PC-3 (cell line): ENCODE data around the gene PACRG. TPM values are rescaled to one million over a fixed set of nuclear protein-coding genes. Genes with fewer than 3 reads are reported as not detected.

Source experiments
- ATAC-seq: fragments of 200-7000 bp; cut with Tn5 transposase; 2 replicates; pipeline ENCODE4 v1.9.1; 2020; ENCODE audit warnings: mild to moderate bottlenecking, moderate library complexity
- BruUV-seq: library from RNA; stranded (reverse); fragments of 400-500 nt; replicated peaks from 2 replicates; lab custom pipeline; 2021; lab: Mats Ljungman, UMichigan
- CTCF ChIA-PET: fragments of 300-600 bp; sonication (Branson Sonifier 250); formaldehyde crosslinking; loops from one replicate; lab custom pipeline; 2022; ENCODE audit warnings: antibody characterized with exemption; lab: Charles Lee
- POLR2A ChIA-PET: fragments of 300-600 bp; sonication (Branson Sonifier 250); formaldehyde crosslinking; loops from one replicate; lab custom pipeline; 2022; ENCODE audit warnings: antibody characterized with exemption; ENCODE audit not compliant: unreplicated experiment; lab: Charles Lee
- DNase-seq: peaks from one replicate; pipeline ENCODE4 v3.0.0-alpha.2; 2015
- H2AFZ ChIP-seq: fragments of 300-600 bp; sonication (generic); 2 replicates; pipeline ENCODE4 v1.6.0; 2016; ENCODE audit warnings: antibody characterized with exemption, low read length
- H3F3A ChIP-seq: fragments of 300-600 bp; sonication (generic); one replicate; pipeline ENCODE4 v1.6.0; 2017; ENCODE audit warnings: antibody characterized with exemption, low read length, control low read depth, mild to moderate bottlenecking; ENCODE audit not compliant: unreplicated experiment
- H3K27ac ChIP-seq: fragments of 300-600 bp; sonication (generic); 2 replicates; pipeline ENCODE4 v1.5.1; 2016; ENCODE audit warnings: mild to moderate bottlenecking, low read length
- H3K27me3 ChIP-seq: fragments of 300-600 bp; sonication (generic); 2 replicates; pipeline ENCODE4 v1.6.1; 2016; ENCODE audit warnings: low read length, mixed read lengths
- H3K36me3 ChIP-seq: fragments of 300-600 bp; sonication (generic); 2 replicates; pipeline ENCODE4 v1.6.1; 2016; ENCODE audit warnings: low read depth, mixed run types, low read length, mixed read lengths
- H3K4me1 ChIP-seq: fragments of 300-600 bp; sonication (generic); 2 replicates; pipeline ENCODE4 v1.5.1; 2016; ENCODE audit warnings: low read length; ENCODE audit not compliant: insufficient read depth
- H3K4me2 ChIP-seq: fragments of 300-600 bp; sonication (generic); 2 replicates; pipeline ENCODE4 v1.6.0; 2016; ENCODE audit warnings: low read length
- H3K4me3 ChIP-seq: fragments of 300-600 bp; sonication (generic); 2 replicates; pipeline ENCODE4 v1.5.1; 2016; ENCODE audit warnings: mild to moderate bottlenecking, low read length, mixed read lengths
- H3K79me2 ChIP-seq: fragments of 300-600 bp; sonication (generic); 2 replicates; pipeline ENCODE4 v1.6.1; 2017; ENCODE audit warnings: low read length, mixed read lengths
- H3K9ac ChIP-seq: fragments of 300-600 bp; sonication (generic); 2 replicates; pipeline ENCODE4 v1.6.0; 2016; ENCODE audit warnings: mild to moderate bottlenecking, low read length
- H3K9me2 ChIP-seq: fragments of 300-600 bp; sonication (generic); replicated peaks from 2 replicates; pipeline ENCODE4 v1.6.1; 2016; ENCODE audit warnings: mixed run types, low read length, mixed read lengths
- H3K9me3 ChIP-seq: fragments of 300-600 bp; sonication (generic); 2 replicates; pipeline ENCODE4 v1.6.1; 2016; ENCODE audit warnings: low read length, mixed read lengths
- H4K20me1 ChIP-seq: fragments of 300-600 bp; sonication (generic); 2 replicates; pipeline ENCODE4 v1.6.1; 2016; ENCODE audit warnings: low read length, mixed read lengths
- CTCF ChIP-seq: fragments of 300-600 bp; sonication (generic); conservative IDR thresholded peaks from 2 replicates; pipeline ENCODE4 v1.5.1; 2017; ENCODE audit warnings: antibody characterized with exemption, low read depth, mild to moderate bottlenecking, low read length
- EZH2 ChIP-seq: fragments of 300-600 bp; sonication (generic); IDR thresholded peaks from one replicate; pipeline ENCODE4 v1.6.1; 2017; ENCODE audit warnings: antibody characterized with exemption, mild to moderate bottlenecking, low read length; ENCODE audit not compliant: unreplicated experiment
- EZH2phosphoT487 ChIP-seq: fragments of 300-600 bp; sonication (generic); IDR thresholded peaks from 2 replicates; pipeline ENCODE4 v1.6.1; 2018; ENCODE audit warnings: mild to moderate bottlenecking, antibody characterized with exemption, low read length, borderline replicate concordance
- intact Hi-C: fragments of 100-400 bp; cut with micrococcal nuclease; formaldehyde crosslinking; loops from 2 replicates; pipeline ENCODE4 v1.9.0; 2023
- total RNA-seq: library from RNA; depleted of rRNA; stranded (reverse); fragments of >200 nt; gene quantifications from 2 replicates; pipeline ENCODE4 v1.2.3, GENCODE V29; 2014

Gene PACRG
- total RNA-seq, 1 experiment from 2014 or later: not detected

GRCh38 chr6:162973151-162973872 lies 245.5 kb downstream of the PACRG start:
- Histone ChIP-seq H2AFZ (no peak overlapping the region), H3K9me3 (no peaks in the 10 kb centered on the region), H3K4me1 (no peaks in the 10 kb centered on the region), H3K27me3 (0 out of 2 replicates have a peak, but pooled peaks cover 10% of the 10 kb centered on the region), H3K9me2 (no peaks in the 10 kb centered on the region), H3K4me3 (no peak overlapping the region), H3K4me2 (no peak overlapping the region), H3K27ac (no peak overlapping the region), H4K20me1 (no peaks in the 10 kb centered on the region), H3K9ac (no peak overlapping the region), H3F3A (no peaks in the 10 kb centered on the region), H3K36me3 (no peaks in the 10 kb centered on the region), H3K79me2 (no peaks in the 10 kb centered on the region)
- DNase-seq: no peak
- ATAC-seq: no peak
- intact Hi-C loops: no loop called here
- TF ChIP-seq CTCF (no peak), EZH2phosphoT487 (no peak), EZH2 (no peak)
- ChIA-PET CTCF (no interaction called here), POLR2A (no interaction called here)
- no TSS peak for BruUV-seq

GRCh38 chr6:162973980-162974379 lies 246.2 kb downstream of the PACRG start:
- intact Hi-C loops: no loop called here
- POLR2A ChIA-PET: no interaction called here

GRCh38 chr6:162974685-162975084 lies 246.9 kb downstream of the PACRG start:
- H3K4me2 ChIP-seq: no peak overlapping the region
- TF ChIP-seq EZH2 (no peak), CTCF (no peak), EZH2phosphoT487 (no peak)
- ChIA-PET POLR2A (no interaction called here), CTCF (no interaction called here)
- no peaks in the 10 kb centered on the region for H3K9me3 ChIP-seq
- DNase-seq (no peak), ATAC-seq (no peak)
- H3K27me3 ChIP-seq: 0 out of 2 replicates have a peak, but pooled peaks cover 6% of the 10 kb centered on the region
- H3K4me1 ChIP-seq: no peaks in the 10 kb centered on the region
- H3K9me2 ChIP-seq: no peaks in the 10 kb centered on the region
- H3K79me2 ChIP-seq: no peaks in the 10 kb centered on the region
- no peak overlapping the region for H3K4me3 ChIP-seq
- no peaks in the 10 kb centered on the region for H3F3A ChIP-seq
- no peaks in the 10 kb centered on the region for H3K36me3 ChIP-seq
- no TSS peak for BruUV-seq
- H3K9ac ChIP-seq: no peak overlapping the region
- no peak overlapping the region for H3K27ac ChIP-seq
- intact Hi-C loops: no loop called here
- no peak overlapping the region for H2AFZ ChIP-seq
- no peaks in the 10 kb centered on the region for H4K20me1 ChIP-seq

More at GRCh38 chr6:162973980-162974379, 246.2 kb downstream of the PACRG start:
- H3K79me2 ChIP-seq: no peaks in the 10 kb centered on the region
- TF ChIP-seq EZH2phosphoT487: no peak
- TF ChIP-seq EZH2: no peak
- no peaks in the 10 kb centered on the region for H3K36me3 ChIP-seq
- H2AFZ ChIP-seq: no peak overlapping the region
- DNase-seq (no peak), ATAC-seq (no peak)
- no peaks in the 10 kb centered on the region for H3K9me2 ChIP-seq
- H3K4me3 ChIP-seq: no peak overlapping the region
- H3K9ac ChIP-seq: no peak overlapping the region
- no peak overlapping the region for H3K27ac ChIP-seq
- no peak overlapping the region for H3K4me2 ChIP-seq
- no peaks in the 10 kb centered on the region for H3F3A ChIP-seq
- no TSS peak for BruUV-seq
- no peaks in the 10 kb centered on the region for H4K20me1 ChIP-seq
- no peaks in the 10 kb centered on the region for H3K9me3 ChIP-seq
- CTCF ChIA-PET: no interaction called here
- no peaks in the 10 kb centered on the region for H3K4me1 ChIP-seq
- H3K27me3 ChIP-seq: 0 out of 2 replicates have a peak, but pooled peaks cover 10% of the 10 kb centered on the region
